Gastrocnemius medialis (tissue), 4 donors: Measurements from ENCODE around the gene TNK1.

Experiments
- POLR2A ChIP-seq, 2 donors: fragments of 450-650 bp; IDR thresholded peaks; one replicate each; pipeline ENCODE4 v1.6.1; 2017; ENCODE audit warnings: antibody characterized with exemption in 2 of 2, mild to moderate bottlenecking in 2 of 2, moderate library complexity in 2 of 2
- TF ChIP-seq, protein P1 (sequence below), 5 experiments: fragments of 450-650 bp in 3 of 5; fragments of 200-600 bp in 2 of 5; sonication (generic) in 2 of 5; IDR thresholded peaks in 4 of 5; conservative IDR thresholded peaks in 1 of 5; 1 replicate in 4 of 5; 2 replicates in 1 of 5; pipeline ENCODE4 v1.5.1; 2016 to 2019; ENCODE audit warnings: antibody characterized with exemption in 5 of 5, mild to moderate bottlenecking in 3 of 5, moderate library complexity in 3 of 5

DNA sequence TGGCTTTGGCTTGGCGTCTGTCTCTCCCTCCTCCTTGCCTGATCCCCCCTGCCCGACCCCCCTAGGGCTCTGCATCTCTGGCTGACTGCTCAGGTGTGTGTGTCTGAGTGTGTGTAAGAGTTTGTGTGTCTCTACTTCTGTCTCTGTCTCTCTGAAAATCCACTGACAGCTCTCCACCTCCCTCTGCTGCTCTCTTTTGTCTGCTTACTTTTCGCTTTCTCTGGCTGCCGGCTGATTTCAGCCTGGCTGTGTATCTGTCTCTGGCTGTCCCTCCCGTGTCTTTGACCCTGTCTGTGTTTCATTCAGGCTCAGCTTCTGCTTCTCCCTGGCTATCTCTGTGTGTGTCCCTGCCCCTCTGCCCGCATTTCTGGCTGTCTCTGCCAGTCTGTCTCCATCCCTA is 35.4 kb downstream of the TNK1 start:
- TF ChIP-seq, protein P1, sequence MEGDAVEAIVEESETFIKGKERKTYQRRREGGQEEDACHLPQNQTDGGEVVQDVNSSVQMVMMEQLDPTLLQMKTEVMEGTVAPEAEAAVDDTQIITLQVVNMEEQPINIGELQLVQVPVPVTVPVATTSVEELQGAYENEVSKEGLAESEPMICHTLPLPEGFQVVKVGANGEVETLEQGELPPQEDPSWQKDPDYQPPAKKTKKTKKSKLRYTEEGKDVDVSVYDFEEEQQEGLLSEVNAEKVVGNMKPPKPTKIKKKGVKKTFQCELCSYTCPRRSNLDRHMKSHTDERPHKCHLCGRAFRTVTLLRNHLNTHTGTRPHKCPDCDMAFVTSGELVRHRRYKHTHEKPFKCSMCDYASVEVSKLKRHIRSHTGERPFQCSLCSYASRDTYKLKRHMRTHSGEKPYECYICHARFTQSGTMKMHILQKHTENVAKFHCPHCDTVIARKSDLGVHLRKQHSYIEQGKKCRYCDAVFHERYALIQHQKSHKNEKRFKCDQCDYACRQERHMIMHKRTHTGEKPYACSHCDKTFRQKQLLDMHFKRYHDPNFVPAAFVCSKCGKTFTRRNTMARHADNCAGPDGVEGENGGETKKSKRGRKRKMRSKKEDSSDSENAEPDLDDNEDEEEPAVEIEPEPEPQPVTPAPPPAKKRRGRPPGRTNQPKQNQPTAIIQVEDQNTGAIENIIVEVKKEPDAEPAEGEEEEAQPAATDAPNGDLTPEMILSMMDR (IDR thresholded peaks at IDR 0.05 in 4 of 5, conservative IDR thresholded peaks at IDR 0.05 in 1 of 5), result no peak
- TF ChIP-seq POLR2A (IDR thresholded peaks at IDR 0.05), result no peak
